Ascending aorta (tissue), 2 donors: ENCODE data around the gene DNAI1. TPM values are rescaled to one million over a fixed set of nuclear protein-coding genes. Genes with fewer than 3 reads are reported as not detected.

Source experiments
- DNase-seq, 2 donors: peaks; one replicate each; pipeline ENCODE4 v3.0.0-alpha.2; 2019; ENCODE audit warnings: low spot score in 2 of 2
- H3K27ac ChIP-seq, 2 donors: fragments of 200-600 bp; sonication (generic); one replicate each; pipeline ENCODE4 v1.5.1; 2016 to 2017; ENCODE audit warnings: mild to moderate bottlenecking in 1 of 2
- H3K27me3 ChIP-seq: fragments of 200-600 bp; sonication (generic); one replicate; pipeline ENCODE4 v1.5.1; 2017
- H3K36me3 ChIP-seq, 2 donors: fragments of 200-600 bp; sonication (generic); one replicate each; pipeline ENCODE4 v1.5.1; 2016
- H3K4me1 ChIP-seq, 2 donors: fragments of 200-600 bp; sonication (generic); one replicate each; pipeline ENCODE4 v1.5.1; 2016 to 2017; ENCODE audit warnings: mild to moderate bottlenecking in 1 of 2
- H3K4me3 ChIP-seq, 2 donors: fragments of 200-600 bp; sonication (generic); one replicate each; pipeline ENCODE4 v1.5.1; 2016 to 2017; ENCODE audit warnings: mild to moderate bottlenecking in 1 of 2
- H3K9me3 ChIP-seq, 2 donors: fragments of 200-600 bp; sonication (generic); one replicate each; pipeline ENCODE4 v1.5.1; 2016
- intact Hi-C: fragments of 100-400 bp; cut with DNase I; formaldehyde crosslinking; loops from one replicate; pipeline ENCODE4 v1.15.1; 2023
- total RNA-seq: library from RNA; depleted of rRNA; stranded (reverse); fragments of >200 nt; gene quantifications from one replicate; pipeline ENCODE4 v1.1.0, GENCODE V29; 2016
- TF ChIP-seq, protein P1 (sequence below), 3 experiments: fragments of 200-600 bp in 2 of 3; fragments of 450-650 bp in 1 of 3; sonication (generic) in 2 of 3; IDR thresholded peaks; one replicate each; pipeline ENCODE4 v1.5.1; 2016 to 2019; ENCODE audit warnings: antibody characterized with exemption in 3 of 3, mild to moderate bottlenecking in 1 of 3, moderate library complexity in 1 of 3

Gene DNAI1
- total RNA-seq, 1 donor from 2014 or later = not detected

DNA sequence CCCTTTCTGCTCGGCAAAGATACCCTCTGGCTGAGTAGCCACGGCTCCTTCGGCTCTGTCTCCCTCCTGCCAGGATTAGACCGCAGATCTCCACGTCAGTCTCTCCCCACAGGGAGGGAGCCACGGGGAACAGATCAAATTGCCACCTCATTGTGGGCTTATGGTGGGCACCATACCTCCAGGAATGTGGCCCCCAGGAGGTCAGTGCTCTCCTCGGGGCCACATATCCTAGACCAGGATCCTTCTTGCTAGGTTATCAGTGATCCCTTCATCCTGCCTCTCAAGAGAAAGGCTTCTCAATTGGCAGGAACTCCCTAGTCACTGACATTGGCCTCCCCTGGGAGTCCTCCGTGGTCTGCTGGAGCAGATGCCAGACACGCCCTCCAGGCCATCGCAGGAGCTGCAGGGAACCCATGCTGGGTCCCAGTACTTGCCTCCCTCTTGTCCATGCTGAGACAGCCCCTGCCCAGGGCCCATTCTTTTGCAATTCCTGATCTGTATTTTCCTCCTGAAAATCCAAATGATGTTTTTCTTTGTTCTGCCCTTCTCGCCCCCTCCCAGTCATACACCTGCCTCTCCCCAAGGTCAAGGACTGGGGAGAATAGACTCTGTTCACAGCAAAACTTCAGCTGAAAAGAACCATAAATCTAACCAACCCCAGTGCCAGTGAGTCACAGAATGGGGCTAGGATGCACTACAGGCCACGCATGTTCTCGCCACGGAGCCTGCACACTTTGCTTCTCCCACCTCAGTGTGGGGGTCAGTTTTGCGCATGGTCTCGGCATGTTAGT lies 95.8 kb downstream of the DNAI1 start:
- no peak for DNase-seq
- Histone ChIP-seq H3K4me3 (no peak overlapping the region), H3K9me3 (no peaks in the 10 kb centered on the region), H3K27me3 (no peaks in the 10 kb centered on the region), H3K27ac (no peak overlapping the region), H3K4me1 (no peaks in the 10 kb centered on the region), H3K36me3 (no peaks in the 10 kb centered on the region)
- intact Hi-C loops = no loop called here
- TF ChIP-seq, protein P1, sequence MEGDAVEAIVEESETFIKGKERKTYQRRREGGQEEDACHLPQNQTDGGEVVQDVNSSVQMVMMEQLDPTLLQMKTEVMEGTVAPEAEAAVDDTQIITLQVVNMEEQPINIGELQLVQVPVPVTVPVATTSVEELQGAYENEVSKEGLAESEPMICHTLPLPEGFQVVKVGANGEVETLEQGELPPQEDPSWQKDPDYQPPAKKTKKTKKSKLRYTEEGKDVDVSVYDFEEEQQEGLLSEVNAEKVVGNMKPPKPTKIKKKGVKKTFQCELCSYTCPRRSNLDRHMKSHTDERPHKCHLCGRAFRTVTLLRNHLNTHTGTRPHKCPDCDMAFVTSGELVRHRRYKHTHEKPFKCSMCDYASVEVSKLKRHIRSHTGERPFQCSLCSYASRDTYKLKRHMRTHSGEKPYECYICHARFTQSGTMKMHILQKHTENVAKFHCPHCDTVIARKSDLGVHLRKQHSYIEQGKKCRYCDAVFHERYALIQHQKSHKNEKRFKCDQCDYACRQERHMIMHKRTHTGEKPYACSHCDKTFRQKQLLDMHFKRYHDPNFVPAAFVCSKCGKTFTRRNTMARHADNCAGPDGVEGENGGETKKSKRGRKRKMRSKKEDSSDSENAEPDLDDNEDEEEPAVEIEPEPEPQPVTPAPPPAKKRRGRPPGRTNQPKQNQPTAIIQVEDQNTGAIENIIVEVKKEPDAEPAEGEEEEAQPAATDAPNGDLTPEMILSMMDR (IDR thresholded peaks at IDR 0.05) = no peak

- Histone ChIP-seq H3K4me3 (no peak overlapping the region), H3K4me1 (no peaks in the 10 kb centered on the region), H3K27ac (no peak overlapping the region), H3K9me3 (no peaks in the 10 kb centered on the region), H3K36me3 (no peaks in the 10 kb centered on the region), H3K27me3 (no peaks in the 10 kb centered on the region)
- intact Hi-C loops = no loop called here
- TF ChIP-seq, protein P1 (IDR thresholded peaks at IDR 0.05) = no peak
- DNase-seq = no peak
These were observed 96.4 kb downstream of the DNAI1 start for GRCh38 chr9:34555002-34555348.

GRCh38 chr9:34555500-34555899 lies 96.9 kb downstream of the DNAI1 start:
- no peaks in the 10 kb centered on the region for H3K9me3 ChIP-seq
- TF ChIP-seq, protein P1 (IDR thresholded peaks at IDR 0.05) = no peak
- H3K4me3 ChIP-seq = no peak overlapping the region
- no peaks in the 10 kb centered on the region for H3K27me3 ChIP-seq
- H3K27ac ChIP-seq = no peak overlapping the region
- no peak for DNase-seq
- intact Hi-C loops = no loop called here
- H3K4me1 ChIP-seq = no peaks in the 10 kb centered on the region
- H3K36me3 ChIP-seq = no peaks in the 10 kb centered on the region

- no peaks in the 10 kb centered on the region for H3K9me3 ChIP-seq
- no peak overlapping the region for H3K27ac ChIP-seq
- H3K4me1 ChIP-seq = no peaks in the 10 kb centered on the region
- TF ChIP-seq, protein P1 (IDR thresholded peaks at IDR 0.05) = no peak
- DNase-seq = no peak
- intact Hi-C loops = no loop called here
- no peak overlapping the region for H3K4me3 ChIP-seq
- no peaks in the 10 kb centered on the region for H3K27me3 ChIP-seq
- no peaks in the 10 kb centered on the region for H3K36me3 ChIP-seq
These were observed 97.4 kb downstream of the DNAI1 start for GRCh38 chr9:34555936-34556525.

GRCh38 chr9:34556949-34557348 lies 98.3 kb downstream of the DNAI1 start:
- H3K4me3 ChIP-seq = no peak overlapping the region
- intact Hi-C loops = no loop called here
- no peaks in the 10 kb centered on the region for H3K4me1 ChIP-seq
- TF ChIP-seq, protein P1 (IDR thresholded peaks at IDR 0.05) = no peak
- no peaks in the 10 kb centered on the region for H3K9me3 ChIP-seq
- H3K36me3 ChIP-seq = no peaks in the 10 kb centered on the region
- no peak for DNase-seq
- H3K27ac ChIP-seq = no peak overlapping the region
- H3K27me3 ChIP-seq = no peaks in the 10 kb centered on the region
